IMR-90 (cell line): ENCODE measurements around the gene BCAS4. TPM values are rescaled to one million over a fixed set of nuclear protein-coding genes. Genes with fewer than 3 reads are reported as not detected.

Experiments used
- ATAC-seq: fragments of 200-7000 bp; cut with Tn5 transposase; 2 replicates; pipeline ENCODE4 v1.9.1; 2020; ENCODE audit warnings: low read depth, mild to moderate bottlenecking, moderate library complexity
- BruUV-seq: library from RNA; stranded (reverse); fragments of 400-500 nt; replicated peaks from 2 replicates; lab custom pipeline; 2021; lab: Mats Ljungman, UMichigan
- CTCF ChIA-PET: fragments of 300-600 bp; formaldehyde crosslinking; extraction: SDS; loops from one replicate; lab custom pipeline; 2021; ENCODE audit warnings: antibody characterized with exemption; lab: Yijun Ruan, JAX
- POLR2A ChIA-PET: fragments of 300-600 bp; sonication (Branson Sonifier 250); formaldehyde crosslinking; loops from one replicate; lab custom pipeline; 2022; ENCODE audit warnings: antibody characterized with exemption; ENCODE audit not compliant: unreplicated experiment; lab: Charles Lee
- DNase-seq: peaks from one replicate; pipeline ENCODE4 v3.0.0; 2013
- H2AFZ ChIP-seq: replicated peaks from 2 replicates; pipeline ENCODE3; 2013; ENCODE audit warnings: low read length, mild to moderate bottlenecking; ENCODE audit not compliant: poor library complexity
- H2AK5ac ChIP-seq: 2 replicates; pipeline ENCODE4 v1.6.1; 2013; ENCODE audit warnings: low read depth, low read length, inconsistent platforms
- H2AK9ac ChIP-seq: replicated peaks from 2 replicates; pipeline ENCODE3; 2013; ENCODE audit warnings: mild to moderate bottlenecking, low read depth, low read length, moderate library complexity; ENCODE audit not compliant: poor library complexity
- H2BK120ac ChIP-seq: 2 replicates; pipeline ENCODE4 v1.6.1; 2013; ENCODE audit warnings: low read depth, low read length, inconsistent platforms
- H2BK15ac ChIP-seq: 3 replicates; pipeline ENCODE4 v1.6.1; 2013; ENCODE audit warnings: low read depth, low read length, inconsistent platforms
- H2BK20ac ChIP-seq: 2 replicates; pipeline ENCODE4 v1.6.1; 2013; ENCODE audit warnings: low read depth, mild to moderate bottlenecking, inconsistent platforms, low read length, moderate library complexity
- H2BK5ac ChIP-seq: 2 replicates; pipeline ENCODE4 v1.6.1; 2013; ENCODE audit warnings: mild to moderate bottlenecking, low read depth, low read length, inconsistent platforms; ENCODE audit not compliant: poor library complexity, severe bottlenecking
- H3K14ac ChIP-seq: replicated peaks from 2 replicates; pipeline ENCODE4 v1.6.1; 2013; ENCODE audit warnings: low read depth, low read length, inconsistent platforms
- H3K18ac ChIP-seq: 2 replicates; pipeline ENCODE4 v1.6.1; 2013; ENCODE audit warnings: low read depth, low read length, control low read depth
- H3K23ac ChIP-seq: 2 replicates; pipeline ENCODE4 v1.6.1; 2013; ENCODE audit warnings: low read depth, low read length, inconsistent platforms
- H3K27ac ChIP-seq: 2 replicates; pipeline ENCODE4 v1.5.1; 2013; ENCODE audit warnings: mild to moderate bottlenecking, control low read depth, low read length; ENCODE audit not compliant: insufficient read depth
- H3K27me3 ChIP-seq: 2 replicates; pipeline ENCODE4 v1.6.1; 2013; ENCODE audit warnings: low read length; ENCODE audit not compliant: control insufficient read depth, insufficient read depth
- H3K36me3 ChIP-seq: 2 replicates; pipeline ENCODE4 v1.6.1; 2013; ENCODE audit warnings: low read length, mixed read lengths; ENCODE audit not compliant: control insufficient read depth, insufficient read depth
- H3K4ac ChIP-seq: 2 replicates; pipeline ENCODE4 v1.6.1; 2013; ENCODE audit warnings: low read depth, low read length, inconsistent platforms
- H3K4me1 ChIP-seq: 2 replicates; pipeline ENCODE4 v1.6.1; 2013; ENCODE audit warnings: low read length, mixed read lengths; ENCODE audit not compliant: control insufficient read depth, insufficient read depth
- H3K4me2 ChIP-seq: 2 replicates; pipeline ENCODE4 v1.6.1; 2013; ENCODE audit warnings: low read depth, mild to moderate bottlenecking, control low read depth, low read length, moderate library complexity
- H3K4me3 ChIP-seq: 2 replicates; pipeline ENCODE4 v1.5.1; 2013; ENCODE audit warnings: low read depth, mild to moderate bottlenecking, control low read depth, low read length, moderate library complexity; ENCODE audit not compliant: insufficient read depth
- H3K56ac ChIP-seq: 2 replicates; pipeline ENCODE4 v1.6.1; 2013; ENCODE audit warnings: low read length, inconsistent platforms; ENCODE audit not compliant: insufficient read depth; ENCODE audit errors: extremely low read depth
- H3K79me1 ChIP-seq, 2 experiments: 2 replicates each; pipeline ENCODE4 v1.6.1; 2013; ENCODE audit warnings: low read length in 2 of 2, inconsistent platforms in 1 of 2, low read depth in 1 of 2
- H3K9ac ChIP-seq: 2 replicates; pipeline ENCODE4 v1.6.1; 2013; ENCODE audit warnings: low read depth, low read length, control low read depth
- H3K9me1 ChIP-seq: 2 replicates; pipeline ENCODE4 v1.6.1; 2013; ENCODE audit warnings: low read length, inconsistent platforms; ENCODE audit not compliant: insufficient read depth
- H3K9me3 ChIP-seq: 2 replicates; pipeline ENCODE4 v1.6.1; 2013; ENCODE audit warnings: low read length; ENCODE audit not compliant: control insufficient read depth, insufficient read depth
- H4K20me1 ChIP-seq: 2 replicates; pipeline ENCODE4 v1.6.1; 2013; ENCODE audit warnings: low read length, inconsistent platforms; ENCODE audit not compliant: insufficient read depth
- H4K5ac ChIP-seq: 2 replicates; pipeline ENCODE4 v1.6.1; 2013; ENCODE audit warnings: mild to moderate bottlenecking, low read depth, low read length, control low read depth
- H4K8ac ChIP-seq, 2 experiments: 2 replicates each; pipeline ENCODE4 v1.6.1; 2013; ENCODE audit warnings: low read depth in 2 of 2, low read length in 2 of 2, control low read depth in 1 of 2, inconsistent platforms in 1 of 2
- H4K91ac ChIP-seq: 2 replicates; pipeline ENCODE4 v1.6.1; 2013; ENCODE audit warnings: low read depth, low read length, inconsistent platforms; ENCODE audit not compliant: insufficient read depth
- BHLHE40 ChIP-seq: fragments of 150-350 bp; IDR thresholded peaks from 2 replicates; pipeline ENCODE4 v1.6.1; 2016; ENCODE audit warnings: mild to moderate bottlenecking, low read depth, low read length
- CHD1 ChIP-seq: IDR thresholded peaks from 2 replicates; pipeline ENCODE4 v1.6.1; 2012; ENCODE audit warnings: low read depth, low read length, improper control_type of control experiment
- FOS ChIP-seq: fragments of 150-350 bp; IDR thresholded peaks from 2 replicates; pipeline ENCODE4 v1.6.1; 2016; ENCODE audit warnings: low read depth, low read length
- MAFK ChIP-seq: IDR thresholded peaks from 2 replicates; pipeline ENCODE4 v1.6.1; 2012; ENCODE audit warnings: low read depth, low read length, improper control_type of control experiment
- MAZ ChIP-seq: IDR thresholded peaks from 2 replicates; pipeline ENCODE4 v1.6.1; 2012; ENCODE audit warnings: low read depth, mild to moderate bottlenecking, low read length, improper control_type of control experiment, moderate library complexity, borderline replicate concordance
- RFX5 ChIP-seq: IDR thresholded peaks from 2 replicates; pipeline ENCODE4 v1.8.0; 2012; ENCODE audit warnings: low read depth, mild to moderate bottlenecking, low read length, moderate library complexity
- SMC3 ChIP-seq: fragments of 150-350 bp; IDR thresholded peaks from 2 replicates; pipeline ENCODE4 v1.6.1; 2016; ENCODE audit warnings: low read depth, mild to moderate bottlenecking, antibody characterized with exemption, low read length, moderate library complexity
- USF2 ChIP-seq: fragments of 150-350 bp; IDR thresholded peaks from 2 replicates; pipeline ENCODE4 v1.6.1; 2017; ENCODE audit warnings: mild to moderate bottlenecking, antibody characterized with exemption, low read length, low read depth
- dilution Hi-C: fragments of 300-500 bp; cut with HindIII; formaldehyde crosslinking; loops from one replicate; pipeline ENCODE4 v1.14.3; 2018; ENCODE audit warnings: low sequenced_read_pairs; ENCODE audit not compliant: unreplicated experiment
- in situ Hi-C: fragments of 300-500 bp; cut with MboI; formaldehyde crosslinking; loops from 3 replicates; pipeline ENCODE4 v1.14.3; 2019; ENCODE audit warnings: low sequenced_read_pairs, inconsistent platforms, mixed read lengths
- intact Hi-C: fragments of 100-400 bp; cut with micrococcal nuclease; formaldehyde crosslinking; loops from 2 replicates; pipeline ENCODE4 v1.10.0; 2022
- polyA plus RNA-seq, 3 experiments: library from polyadenylated mRNA; depleted of rRNA; stranded (reverse); fragments of >200 nt; gene quantifications; 2 replicates each; pipeline ENCODE4 v1.2.3, GENCODE V29; 2012; ENCODE audit warnings: low replicate concordance in 1 of 3
- total RNA-seq: library from RNA; depleted of rRNA; stranded (reverse); fragments of >200 nt; gene quantifications from 2 replicates; pipeline ENCODE4 v1.2.3, GENCODE V29; 2012
- TF ChIP-seq, protein P1 (sequence below): fragments of 150-350 bp; IDR thresholded peaks from 2 replicates; pipeline ENCODE4 v1.6.1; 2016; ENCODE audit warnings: low read depth, mild to moderate bottlenecking, low read length, moderate library complexity, borderline replicate concordance

Gene BCAS4
- total and polyA plus RNA-seq, 2 of the 4 experiments (the other 2 are of a cell fraction), result 42.7 to 47.5 TPM

DNA sequence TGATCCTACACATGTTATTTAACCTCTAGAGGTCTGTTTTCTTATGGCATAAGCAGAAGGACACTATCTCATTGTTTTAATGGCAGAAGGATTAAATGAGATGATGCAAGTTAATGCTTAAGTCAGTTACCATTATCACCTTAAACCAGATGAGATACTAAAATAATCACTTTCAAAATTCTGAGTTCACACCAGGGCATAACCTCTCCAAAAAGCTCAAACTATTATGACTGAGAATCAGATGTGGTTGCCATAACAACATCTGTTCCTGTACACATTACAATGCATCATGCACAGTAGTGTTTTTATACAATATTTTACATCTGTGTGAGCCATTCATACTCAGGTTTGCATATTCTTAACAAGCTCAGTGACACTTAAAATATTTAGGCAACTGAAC lies 126.1 kb downstream of the BCAS4 start:
- Histone ChIP-seq H3K27ac (no peak overlapping the region), H3K9ac (no peak overlapping the region)

More for the DNA sequence above, 126.1 kb downstream of the BCAS4 start:
- POLR2A ChIA-PET, result no interaction called here
- no peak overlapping the region for H2AK5ac ChIP-seq
- no peak overlapping the region for H2BK5ac ChIP-seq
- in situ Hi-C loops (no loop called here), dilution Hi-C loops (loop anchor here (25.0 kb wide), 1 partner anchor 109 kb away; no protein-coding TSS in a partner anchor), intact Hi-C loops (no loop called here)
- TF ChIP-seq USF2 (no peak), SMC3 (no peak), RFX5 (no peak), FOS (no peak), BHLHE40 (no peak), MAZ (no peak), MAFK (no peak), CHD1 (no peak)
- TF ChIP-seq, protein P1, sequence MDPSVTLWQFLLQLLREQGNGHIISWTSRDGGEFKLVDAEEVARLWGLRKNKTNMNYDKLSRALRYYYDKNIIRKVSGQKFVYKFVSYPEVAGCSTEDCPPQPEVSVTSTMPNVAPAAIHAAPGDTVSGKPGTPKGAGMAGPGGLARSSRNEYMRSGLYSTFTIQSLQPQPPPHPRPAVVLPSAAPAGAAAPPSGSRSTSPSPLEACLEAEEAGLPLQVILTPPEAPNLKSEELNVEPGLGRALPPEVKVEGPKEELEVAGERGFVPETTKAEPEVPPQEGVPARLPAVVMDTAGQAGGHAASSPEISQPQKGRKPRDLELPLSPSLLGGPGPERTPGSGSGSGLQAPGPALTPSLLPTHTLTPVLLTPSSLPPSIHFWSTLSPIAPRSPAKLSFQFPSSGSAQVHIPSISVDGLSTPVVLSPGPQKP, result no peak
- H3K4ac ChIP-seq, result no peak overlapping the region
- no peak overlapping the region for H3K18ac ChIP-seq
- H2BK120ac ChIP-seq, result no peak overlapping the region
- H3K4me3 ChIP-seq, result no peak overlapping the region
- H3K9me3 ChIP-seq, result no peaks in the 10 kb centered on the region
- H3K27me3 ChIP-seq, result no peaks in the 10 kb centered on the region
- H3K9me1 ChIP-seq, result peaks cover 14% of the 10 kb centered on the region
- no peak overlapping the region for H2BK20ac ChIP-seq
- H2AFZ ChIP-seq, result no peak overlapping the region
- ATAC-seq (no peak), DNase-seq (no peak)
- no peak overlapping the region for H4K91ac ChIP-seq
- peaks cover 10% of the 10 kb centered on the region for H3K36me3 ChIP-seq
- no peak overlapping the region for H3K4me2 ChIP-seq
- H4K8ac ChIP-seq, result no peak overlapping the region
- no peak overlapping the region for H4K5ac ChIP-seq
- CTCF ChIA-PET, result interaction anchor here (1.1 kb wide), 1 partner anchor 8 kb away, joined by 4 read pairs; no protein-coding TSS in a partner anchor
- peaks cover 99% of the 10 kb centered on the region for H4K20me1 ChIP-seq
- no peak overlapping the region for H2BK15ac ChIP-seq
- H3K4me1 ChIP-seq, result peaks cover 20% of the 10 kb centered on the region
- peaks cover 6 to 63% of the 10 kb centered on the region in 2 experiments; a peak in 3 of 4 replicates for H3K79me1 ChIP-seq
- no peak overlapping the region for H3K56ac ChIP-seq
- no peak overlapping the region for H2AK9ac ChIP-seq
- no peak overlapping the region for H3K23ac ChIP-seq
- no peak overlapping the region for H3K14ac ChIP-seq
- no TSS peak for BruUV-seq
